ENCODE data around the gene ANTXR1. TPM values are rescaled to one million over a fixed set of nuclear protein-coding genes. Genes with fewer than 3 reads are reported as not detected.

ANTXR1 gene
- total and polyA plus RNA-seq, 2 of the 8 experiments (the other 6 are each of a cell fraction or from before 2014, with no cell fraction given): 15.8 to 44.3 TPM

- Histone ChIP-seq H2BK15ac (ENCODE audit: low read length) (no peak overlapping the region), H3K27ac (ENCODE audit: low read depth, low read length) (no peak overlapping the region), H3K79me1 (ENCODE audit: low read depth, low read length) (no peaks in the 10 kb centered on the region), H3K4me3 (ENCODE audit: extremely low read depth in 1 of 4, insufficient read depth in 2 of 4, low read depth in 3 of 4, low read length in 4 of 4) (no peak overlapping the region), H4K20me1 (replicated peaks in 1 of 2; ENCODE audit: control insufficient read depth in 1 of 2, insufficient read depth in 2 of 2, low read length in 2 of 2) (no peaks in the 10 kb centered on the region), H3K23ac (ENCODE audit: insufficient read length) (no peak overlapping the region), H3K36me3 (ENCODE audit: control insufficient read depth in 2 of 4, insufficient read depth in 4 of 4, low read length in 3 of 4) (no peaks in the 10 kb centered on the region), H3K9me3 (ENCODE audit: insufficient read depth in 2 of 2, low read depth in 1 of 2, low read length in 1 of 2) (no peaks in the 10 kb centered on the region), H3K4ac (replicated peaks; ENCODE audit: insufficient read length, low read depth, low read length) (no peak overlapping the region), H3K79me2 (ENCODE audit: control insufficient read depth in 1 of 2, insufficient read depth in 2 of 2, low read length in 2 of 2) (no peaks in the 10 kb centered on the region), H2AFZ (ENCODE audit: low read length) (no peak overlapping the region), H3K27me3 (replicated peaks in 1 of 4; ENCODE audit: control insufficient read depth in 3 of 4, extremely low read depth in 1 of 4, insufficient read depth in 3 of 4, low read length in 3 of 4) (no peaks in the 10 kb centered on the region; a peak in 1 of 7 replicates), H3K4me2 (ENCODE audit: insufficient read depth in 1 of 2, low read depth in 2 of 2, low read length in 2 of 2) (no peak overlapping the region), H2AK5ac (ENCODE audit: low read depth, low read length) (no peak overlapping the region), H4K8ac (ENCODE audit: extremely low read depth, insufficient read depth, low read length) (no peak overlapping the region), H4K5ac (ENCODE audit: insufficient read length, low read depth, low read length) (no peak overlapping the region), H2BK5ac (ENCODE audit: low read depth, low read length) (no peak overlapping the region), H2BK120ac (replicated peaks; ENCODE audit: low read depth, low read length) (no peak overlapping the region), H4K91ac (replicated peaks; ENCODE audit: insufficient read length, low read length) (no peak overlapping the region), H2BK12ac (ENCODE audit: low read depth, low read length) (no peak overlapping the region), H3K9ac (replicated peaks in 1 of 4; ENCODE audit: extremely low read depth in 1 of 4, low read depth in 3 of 4, low read length in 3 of 4) (no peak overlapping the region), H2BK20ac (ENCODE audit: low read length) (no peak overlapping the region), H3K18ac (ENCODE audit: extremely low read depth, low read length) (no peak overlapping the region), H3K4me1 (replicated peaks in 1 of 4; ENCODE audit: control insufficient read depth in 3 of 4, insufficient read depth in 4 of 4, low read length in 3 of 4) (no peaks in the 10 kb centered on the region), H3K23me2 (ENCODE audit: low read depth, low read length) (no peaks in the 10 kb centered on the region), H3K14ac (ENCODE audit: insufficient read length) (no peak overlapping the region), H3K56ac (replicated peaks; ENCODE audit: insufficient read length, low read depth, low read length) (no peak overlapping the region)
- FAIRE-seq (no peak), DNase-seq (ENCODE audit: low read depth in 1 of 2, low spot score in 2 of 2) (no peak)
- TF ChIP-seq SP4 (IDR thresholded peaks at IDR 0.05; ENCODE audit: low read length) (no peak), SRF (IDR thresholded peaks at IDR 0.05; ENCODE audit: low read depth, low read length) (no peak), JUN (IDR thresholded peaks at IDR 0.05; ENCODE audit: low read depth, low read length) (no peak), ATF2 (IDR thresholded peaks at IDR 0.05; ENCODE audit: low read length) (no peak), EZH2 (IDR thresholded peaks at IDR 0.05; ENCODE audit: low read depth, low read length, severe bottlenecking) (no peak), CBX8 (IDR thresholded peaks at IDR 0.05; ENCODE audit: borderline replicate concordance, low read depth, low read length) (no peak), CHD2 (IDR thresholded peaks at IDR 0.05; ENCODE audit: low read length) (no peak)
- POLR2A ChIA-PET (ENCODE audit: partially characterized antibody): no interaction called here
- CTCF ChIA-PET (ENCODE audit: partially characterized antibody): no interaction called here
- 92% methylated on average over 1 of the region's 1 CpG; no CpG with 5 or more reads in 1 of the 2 experiments for WGBS, 2 experiments (ENCODE audit: extremely low coverage in 1 of 2, insufficient coverage in 1 of 2, insufficient read length in 1 of 2, insufficient replicate concordance in 2 of 2, low coverage in 1 of 2, low lambda C conversion rate in 2 of 2, missing lambda C conversion rate in 1 of 2)
Observed at GRCh38 chr2:69288429-69288828, 275.4 kb downstream of the ANTXR1 start.

All from H1 (cell line).